Measurements from ENCODE around the gene TSHZ1.

Gene TSHZ1

DNA sequence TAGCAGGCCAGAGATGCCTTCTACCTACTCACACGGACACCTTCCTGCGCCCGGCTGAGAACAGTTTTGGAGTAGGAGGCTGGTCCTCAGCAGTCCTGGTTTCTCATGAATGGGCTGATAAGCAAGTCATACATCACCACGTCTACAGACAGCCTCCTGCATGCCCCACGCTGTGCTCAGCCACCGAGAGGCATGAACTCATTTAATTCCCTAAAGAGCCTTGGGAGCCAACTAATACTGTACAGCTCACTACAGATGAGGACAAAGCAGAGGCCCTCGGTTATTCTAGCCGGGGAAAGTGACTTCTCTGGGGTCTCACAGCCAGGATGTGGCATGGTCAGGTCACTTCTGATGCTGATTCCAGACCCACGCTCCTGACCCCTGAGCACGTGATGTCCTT lies 105.6 kb downstream of the TSHZ1 start:
- TF ChIP-seq YY1 (IDR thresholded peaks at IDR 0.05; ENCODE audit: low read depth) (no peak), CREB1 (IDR thresholded peaks at IDR 0.05; ENCODE audit: low read depth) (no peak), TAF1 (IDR thresholded peaks at IDR 0.05; ENCODE audit: low read depth) (no peak), EGR1 (IDR thresholded peaks at IDR 0.05) (no peak), RAD21 (IDR thresholded peaks at IDR 0.05; ENCODE audit: low read depth) (no peak), NFIC (IDR thresholded peaks at IDR 0.05) (no peak), EP300 (IDR thresholded peaks at IDR 0.05; ENCODE audit: borderline replicate concordance) (no peak), ZBTB7A (IDR thresholded peaks at IDR 0.05; ENCODE audit: low read depth) (no peak), FOXM1 (IDR thresholded peaks at IDR 0.05; ENCODE audit: borderline replicate concordance, low read depth) (no peak), CEBPB (IDR thresholded peaks at IDR 0.05) (no peak), TCF12 (IDR thresholded peaks at IDR 0.05; ENCODE audit: low read depth) (no peak), TEAD4 (IDR thresholded peaks at IDR 0.05) (no peak)
- TF ChIP-seq, protein P1, sequence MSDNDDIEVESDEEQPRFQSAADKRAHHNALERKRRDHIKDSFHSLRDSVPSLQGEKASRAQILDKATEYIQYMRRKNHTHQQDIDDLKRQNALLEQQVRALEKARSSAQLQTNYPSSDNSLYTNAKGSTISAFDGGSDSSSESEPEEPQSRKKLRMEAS (IDR thresholded peaks at IDR 0.05) = no peak
- TF ChIP-seq, protein P2, sequence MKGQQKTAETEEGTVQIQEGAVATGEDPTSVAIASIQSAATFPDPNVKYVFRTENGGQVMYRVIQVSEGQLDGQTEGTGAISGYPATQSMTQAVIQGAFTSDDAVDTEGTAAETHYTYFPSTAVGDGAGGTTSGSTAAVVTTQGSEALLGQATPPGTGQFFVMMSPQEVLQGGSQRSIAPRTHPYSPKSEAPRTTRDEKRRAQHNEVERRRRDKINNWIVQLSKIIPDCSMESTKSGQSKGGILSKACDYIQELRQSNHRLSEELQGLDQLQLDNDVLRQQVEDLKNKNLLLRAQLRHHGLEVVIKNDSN (IDR thresholded peaks at IDR 0.05) = no peak
- TF ChIP-seq, protein P3, sequence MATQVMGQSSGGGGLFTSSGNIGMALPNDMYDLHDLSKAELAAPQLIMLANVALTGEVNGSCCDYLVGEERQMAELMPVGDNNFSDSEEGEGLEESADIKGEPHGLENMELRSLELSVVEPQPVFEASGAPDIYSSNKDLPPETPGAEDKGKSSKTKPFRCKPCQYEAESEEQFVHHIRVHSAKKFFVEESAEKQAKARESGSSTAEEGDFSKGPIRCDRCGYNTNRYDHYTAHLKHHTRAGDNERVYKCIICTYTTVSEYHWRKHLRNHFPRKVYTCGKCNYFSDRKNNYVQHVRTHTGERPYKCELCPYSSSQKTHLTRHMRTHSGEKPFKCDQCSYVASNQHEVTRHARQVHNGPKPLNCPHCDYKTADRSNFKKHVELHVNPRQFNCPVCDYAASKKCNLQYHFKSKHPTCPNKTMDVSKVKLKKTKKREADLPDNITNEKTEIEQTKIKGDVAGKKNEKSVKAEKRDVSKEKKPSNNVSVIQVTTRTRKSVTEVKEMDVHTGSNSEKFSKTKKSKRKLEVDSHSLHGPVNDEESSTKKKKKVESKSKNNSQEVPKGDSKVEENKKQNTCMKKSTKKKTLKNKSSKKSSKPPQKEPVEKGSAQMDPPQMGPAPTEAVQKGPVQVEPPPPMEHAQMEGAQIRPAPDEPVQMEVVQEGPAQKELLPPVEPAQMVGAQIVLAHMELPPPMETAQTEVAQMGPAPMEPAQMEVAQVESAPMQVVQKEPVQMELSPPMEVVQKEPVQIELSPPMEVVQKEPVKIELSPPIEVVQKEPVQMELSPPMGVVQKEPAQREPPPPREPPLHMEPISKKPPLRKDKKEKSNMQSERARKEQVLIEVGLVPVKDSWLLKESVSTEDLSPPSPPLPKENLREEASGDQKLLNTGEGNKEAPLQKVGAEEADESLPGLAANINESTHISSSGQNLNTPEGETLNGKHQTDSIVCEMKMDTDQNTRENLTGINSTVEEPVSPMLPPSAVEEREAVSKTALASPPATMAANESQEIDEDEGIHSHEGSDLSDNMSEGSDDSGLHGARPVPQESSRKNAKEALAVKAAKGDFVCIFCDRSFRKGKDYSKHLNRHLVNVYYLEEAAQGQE (IDR thresholded peaks at IDR 0.05; ENCODE audit: low read depth) = no peak

DNA sequence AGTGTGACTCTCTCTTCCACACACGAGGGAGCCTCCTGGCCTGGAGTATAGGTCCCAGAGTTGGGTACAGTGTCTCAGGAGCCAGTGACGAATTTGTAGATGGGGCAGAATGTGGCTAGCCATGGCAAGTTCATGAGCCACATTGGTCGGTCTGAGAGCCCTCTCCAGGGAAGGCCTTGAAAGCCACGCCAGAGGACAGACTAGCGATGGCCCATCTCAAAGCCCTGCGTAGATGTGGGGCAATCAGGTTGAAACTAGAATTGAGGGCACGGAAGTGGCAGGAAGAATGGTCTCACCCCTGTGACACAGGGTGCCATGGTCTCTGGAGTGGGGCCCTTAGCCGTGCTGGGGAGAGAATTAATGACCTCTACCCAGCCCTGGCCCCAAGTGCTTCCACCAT lies 106.2 kb downstream of the TSHZ1 start:
- TF ChIP-seq, protein P1 (IDR thresholded peaks at IDR 0.05) = no peak
- no peak for TF ChIP-seq TAF1 (IDR thresholded peaks at IDR 0.05; ENCODE audit: low read depth)
- TF ChIP-seq TEAD4 (IDR thresholded peaks at IDR 0.05) = no peak
- TF ChIP-seq, protein P3 (IDR thresholded peaks at IDR 0.05; ENCODE audit: low read depth) = no peak
- no peak for TF ChIP-seq ZBTB7A (IDR thresholded peaks at IDR 0.05; ENCODE audit: low read depth)
- TF ChIP-seq RAD21 (IDR thresholded peaks at IDR 0.05; ENCODE audit: low read depth) = no peak
- TF ChIP-seq CEBPB (IDR thresholded peaks at IDR 0.05) = no peak
- no peak for TF ChIP-seq YY1 (IDR thresholded peaks at IDR 0.05; ENCODE audit: low read depth)
- TF ChIP-seq NFIC (IDR thresholded peaks at IDR 0.05) = no peak
- no peak for TF ChIP-seq CREB1 (IDR thresholded peaks at IDR 0.05; ENCODE audit: low read depth)
- TF ChIP-seq TCF12 (IDR thresholded peaks at IDR 0.05; ENCODE audit: low read depth) = no peak
- no peak for TF ChIP-seq FOXM1 (IDR thresholded peaks at IDR 0.05; ENCODE audit: borderline replicate concordance, low read depth)
- TF ChIP-seq, protein P2 (IDR thresholded peaks at IDR 0.05) = no peak
- no peak for TF ChIP-seq EGR1 (IDR thresholded peaks at IDR 0.05)
- no peak for TF ChIP-seq EP300 (IDR thresholded peaks at IDR 0.05; ENCODE audit: borderline replicate concordance)

DNA sequence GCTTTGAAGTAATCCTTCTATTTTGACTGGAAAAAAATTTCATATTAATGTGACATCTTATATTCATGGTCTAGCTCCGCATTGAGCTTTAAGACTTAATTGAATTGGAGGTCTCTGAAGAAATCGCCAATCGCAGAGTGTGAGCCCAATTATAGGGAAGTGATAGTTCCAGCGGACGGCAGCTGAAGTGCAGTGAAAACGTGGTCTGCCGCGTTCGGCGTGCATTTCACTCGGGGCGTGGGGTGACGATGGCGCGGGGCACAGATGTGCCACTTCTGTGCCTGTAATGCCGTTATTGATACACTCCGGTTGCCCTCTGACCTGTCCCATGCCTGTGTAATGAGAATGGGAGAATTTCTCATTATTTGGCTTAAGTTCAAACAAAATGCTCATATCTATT lies 106.7 kb downstream of the TSHZ1 start:
- TF ChIP-seq NFIC (IDR thresholded peaks at IDR 0.05) (no peak), CEBPB (IDR thresholded peaks at IDR 0.05) (no peak), EP300 (IDR thresholded peaks at IDR 0.05; ENCODE audit: borderline replicate concordance) (no peak), TAF1 (IDR thresholded peaks at IDR 0.05; ENCODE audit: low read depth) (no peak), TEAD4 (IDR thresholded peaks at IDR 0.05) (no peak), RAD21 (IDR thresholded peaks at IDR 0.05; ENCODE audit: low read depth) (no peak), FOXM1 (IDR thresholded peaks at IDR 0.05; ENCODE audit: borderline replicate concordance, low read depth) (no peak), EGR1 (IDR thresholded peaks at IDR 0.05) (no peak), CREB1 (IDR thresholded peaks at IDR 0.05; ENCODE audit: low read depth) (no peak), ZBTB7A (IDR thresholded peaks at IDR 0.05; ENCODE audit: low read depth) (no peak), TCF12 (IDR thresholded peaks at IDR 0.05; ENCODE audit: low read depth) (no peak), YY1 (IDR thresholded peaks at IDR 0.05; ENCODE audit: low read depth) (no peak)
- TF ChIP-seq, protein P1 (IDR thresholded peaks at IDR 0.05) = no peak
- TF ChIP-seq, protein P3 (IDR thresholded peaks at IDR 0.05; ENCODE audit: low read depth) = no peak
- TF ChIP-seq, protein P2 (IDR thresholded peaks at IDR 0.05) = no peak
